Hippocampal formation (tissue), 2 donors: Measurements from ENCODE around the gene PRSS27.
A peak's percentile ranks its signal among the peaks of the same experiment; 100 is the strongest.
"Not testable (repeated sequence)": the region's sequence is repeated elsewhere in the genome, so short reads cannot be mapped to it uniquely, and the experiment has no call there.

Experiments used
- DNase-seq, 2 donors: peaks; one replicate each; lab custom pipeline; 2025; lab: John Stamatoyannopoulos, UW

PRSS27 gene

DNA sequence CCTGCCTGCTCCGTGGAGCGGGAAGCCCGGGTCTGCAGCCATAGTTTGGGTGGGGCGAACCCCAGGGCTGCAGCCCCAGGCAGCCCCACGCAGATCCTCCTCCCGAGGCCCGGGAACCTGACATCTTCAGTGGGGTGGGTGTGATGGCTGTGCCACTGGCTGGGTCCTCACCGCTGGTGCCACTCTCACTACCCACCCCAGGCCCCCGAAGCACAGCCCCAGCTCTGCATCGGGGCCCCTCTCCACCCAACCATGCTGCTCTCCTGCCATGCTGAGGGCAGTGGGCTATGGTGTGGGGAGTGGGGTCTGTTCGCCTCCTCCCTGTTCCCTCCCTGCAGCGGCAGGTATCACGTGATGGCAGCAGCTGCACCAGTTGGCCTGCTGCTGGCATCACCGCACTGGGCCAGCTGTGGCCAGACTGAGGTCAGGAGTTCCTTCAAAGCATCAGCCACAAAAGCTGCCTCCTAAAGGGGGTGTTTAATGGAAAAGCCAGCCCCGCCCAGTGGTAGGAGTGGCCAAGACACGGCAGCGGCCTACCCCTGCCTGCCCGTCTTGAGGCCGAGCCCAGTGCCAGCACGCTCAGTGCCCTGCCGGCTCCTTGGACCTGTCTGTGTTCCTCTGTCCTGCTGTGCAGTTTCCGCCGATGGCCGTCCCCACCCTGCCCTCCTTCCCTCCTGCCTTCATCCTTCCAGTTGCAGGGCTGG, 26.9 kb downstream of the PRSS27 start:
- peak; percentile 61 to 78 for DNase-seq

DNA sequence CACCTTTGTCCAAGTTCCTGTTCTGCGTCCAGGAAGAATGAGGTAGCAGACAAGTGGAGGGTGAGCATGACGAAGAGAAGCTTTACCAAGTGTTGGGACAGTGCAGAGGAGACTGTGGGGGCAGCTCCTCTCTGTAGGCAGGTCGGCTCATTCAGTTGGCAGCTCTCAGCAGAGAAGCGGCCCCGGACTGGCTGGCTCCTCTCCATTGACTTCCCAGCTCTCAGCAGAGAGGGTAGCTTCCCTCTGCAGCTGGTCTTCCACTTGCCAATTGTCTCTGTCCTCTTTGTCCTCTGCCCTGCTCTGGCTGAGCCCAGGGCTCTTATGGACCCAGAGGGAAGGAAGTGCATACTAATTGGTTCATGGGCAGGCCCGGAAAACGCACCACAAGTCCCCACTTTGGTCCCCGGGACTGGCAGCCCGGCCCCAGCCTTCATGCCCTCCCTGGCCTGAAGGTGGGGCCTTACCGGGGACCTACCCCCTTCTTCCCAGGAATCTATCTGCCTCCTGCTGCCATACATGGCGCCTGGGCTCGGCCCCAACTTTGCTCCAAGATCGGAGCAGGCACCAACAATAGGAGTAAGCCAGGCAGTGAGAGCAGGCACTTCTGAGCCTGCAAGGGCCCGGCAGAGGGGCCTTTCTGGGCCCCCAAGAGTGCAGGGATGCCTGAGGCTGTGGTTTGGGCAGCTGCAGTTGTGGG, 27.6 kb downstream of the PRSS27 start:
- DNase-seq, result peak; percentile 77 to 87

DNA sequence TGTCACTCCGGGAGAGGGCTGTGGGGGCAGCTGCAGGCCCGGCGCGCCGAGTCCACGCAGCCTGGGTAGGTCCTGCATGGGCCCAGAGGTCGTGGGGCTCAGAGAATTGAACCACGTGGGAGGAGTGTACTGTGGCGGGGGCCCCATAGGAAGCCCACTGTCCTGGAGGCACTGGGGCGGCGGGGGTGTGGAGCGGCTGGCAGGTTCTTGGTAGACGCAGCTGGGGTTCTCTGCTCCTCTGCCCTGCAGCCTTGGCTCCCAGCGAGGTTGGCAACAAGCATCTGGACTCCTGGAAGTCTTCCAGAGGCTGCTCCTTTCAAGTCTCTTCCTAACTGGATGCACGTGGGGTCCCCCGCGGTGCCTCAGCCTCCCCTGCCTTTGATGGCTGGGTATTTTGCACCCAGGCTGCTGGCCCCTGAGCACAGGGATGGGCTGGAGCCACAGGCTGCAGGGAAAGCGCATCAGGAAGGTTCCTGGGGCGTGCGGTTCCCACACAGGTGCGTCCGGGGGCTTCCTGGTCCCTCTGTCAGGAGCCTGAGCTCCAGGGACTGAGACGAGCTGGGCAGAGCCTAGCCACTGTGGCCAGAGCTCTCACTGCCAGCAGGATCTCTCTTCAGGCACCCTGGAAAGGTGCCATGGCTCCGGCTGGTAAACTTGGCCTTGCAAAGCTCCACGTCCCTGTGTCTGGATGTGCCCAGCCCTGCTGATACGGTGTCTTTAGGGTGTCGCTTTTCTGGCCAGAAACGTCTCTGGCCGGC, 28.4 kb downstream of the PRSS27 start:
- peak in 1 of 2 donors; percentile 61 for DNase-seq

DNA sequence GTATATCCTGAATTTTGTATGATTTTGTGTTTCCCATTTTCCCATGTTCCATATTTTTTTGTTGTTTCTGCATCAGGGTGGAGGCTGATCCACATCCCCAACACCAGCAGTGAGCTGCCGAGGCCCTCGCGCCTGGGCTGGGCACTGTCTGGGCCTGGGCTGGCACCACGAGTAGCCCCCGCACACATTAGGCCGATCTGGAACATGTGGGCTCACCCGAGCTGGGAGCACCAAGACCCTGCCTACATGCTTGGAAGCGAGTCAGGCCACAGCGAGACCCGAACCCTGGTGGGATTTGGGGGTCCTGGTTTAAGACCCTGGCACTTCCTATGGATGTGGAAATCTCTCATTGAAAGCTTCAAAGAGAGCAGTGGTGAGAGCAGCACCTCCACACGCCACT, 29.2 kb downstream of the PRSS27 start:
- no peak for DNase-seq

DNA sequence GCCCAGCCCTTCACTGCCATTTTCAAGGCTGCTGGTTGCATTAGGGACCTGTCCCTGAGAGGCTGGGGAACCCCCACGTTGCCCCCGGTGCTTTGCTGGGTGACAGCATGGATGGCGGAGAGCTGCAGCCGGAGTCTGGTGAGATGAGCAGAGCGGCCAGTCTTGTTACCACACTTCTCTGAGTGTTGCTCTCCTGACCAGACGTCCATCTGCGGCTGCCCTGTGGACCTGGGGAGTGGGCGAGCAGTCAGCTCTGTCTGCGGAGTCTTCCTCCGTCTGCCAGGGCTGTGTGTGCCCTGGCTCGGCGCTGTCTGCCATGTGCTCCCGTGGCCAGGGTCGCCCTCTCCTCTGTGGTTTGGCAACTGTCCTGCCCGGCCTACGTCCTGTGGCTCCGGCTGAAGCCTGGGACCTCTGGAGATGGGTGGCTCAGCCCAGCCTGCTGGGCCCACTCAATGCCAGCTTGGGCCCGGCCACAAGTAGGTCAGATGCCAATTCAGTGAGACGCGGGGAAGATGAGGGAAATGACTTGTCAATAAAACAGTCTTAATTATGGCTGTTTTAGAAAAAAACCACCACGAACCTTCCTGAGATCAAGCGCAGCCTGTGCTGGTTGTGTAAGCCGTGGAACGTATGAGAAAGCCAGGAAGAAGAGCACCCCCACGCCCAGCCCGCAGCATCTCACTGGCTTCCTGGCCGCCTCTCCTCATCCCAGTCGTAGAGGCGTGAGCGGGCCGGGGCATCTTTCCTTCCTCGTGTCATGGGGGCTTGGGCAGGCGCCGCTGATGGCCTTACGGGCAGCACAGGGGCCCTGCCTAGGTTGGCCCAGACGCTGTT, 29.8 kb downstream of the PRSS27 start:
- no peak for DNase-seq

DNA sequence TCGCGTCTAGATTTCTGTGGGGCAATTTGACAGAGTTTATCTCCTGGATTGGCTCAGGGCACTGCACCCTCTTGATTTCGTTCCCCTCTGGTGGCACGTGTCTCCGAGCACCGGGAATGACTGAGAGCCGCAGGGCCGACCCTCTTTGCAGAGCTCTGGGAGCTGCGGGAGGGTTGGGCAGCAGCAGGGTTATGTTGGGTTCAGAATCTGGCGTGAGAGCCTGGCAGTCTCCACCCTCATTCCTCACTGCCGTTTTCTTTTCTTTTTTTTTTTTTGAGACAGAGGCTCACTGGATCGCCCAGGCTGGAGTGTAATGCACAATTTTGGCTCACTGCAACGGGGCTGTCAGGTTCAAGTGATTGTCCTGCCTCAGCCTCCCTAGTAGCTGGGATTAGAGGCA, 30.6 kb downstream of the PRSS27 start:
- not testable (repeated sequence) for DNase-seq

DNA sequence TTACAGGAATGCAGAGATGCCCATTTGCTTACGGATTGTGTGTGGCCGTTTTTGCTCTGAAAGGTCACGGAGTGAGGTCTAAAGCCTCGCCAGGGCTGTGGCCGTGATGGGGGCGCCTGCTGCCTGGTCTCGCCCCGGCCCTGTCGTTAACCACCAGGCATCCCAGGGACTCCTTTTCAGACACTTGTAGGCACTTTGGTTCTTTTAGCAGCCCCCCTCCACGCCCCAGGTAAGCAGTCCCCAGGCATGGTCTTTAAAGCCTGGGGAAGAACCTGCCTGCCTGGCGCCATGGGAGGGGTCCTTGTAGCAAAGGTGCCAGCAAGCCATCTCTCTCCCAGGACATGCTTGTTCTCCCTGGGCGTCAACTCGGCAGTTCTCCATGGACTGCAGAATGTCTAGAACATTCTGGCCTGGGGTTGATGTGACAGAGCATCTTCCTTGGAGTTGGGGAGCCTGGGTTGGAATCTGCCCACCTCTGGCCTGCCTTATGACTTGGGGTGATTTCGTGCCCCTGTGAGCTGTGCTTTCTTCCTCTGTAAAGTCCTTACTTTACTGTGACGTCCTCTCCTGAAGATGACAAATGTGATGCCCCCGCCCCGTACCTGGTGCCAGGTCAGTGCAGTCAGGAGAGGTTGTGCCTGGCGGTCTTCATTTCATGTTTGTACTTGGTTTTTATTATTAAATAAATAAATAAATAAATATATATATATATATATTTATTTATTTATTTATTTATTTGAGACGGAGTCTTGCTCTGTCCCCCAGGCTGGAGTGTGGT, 32.3 kb downstream of the PRSS27 start:
- no peak for DNase-seq

DNA sequence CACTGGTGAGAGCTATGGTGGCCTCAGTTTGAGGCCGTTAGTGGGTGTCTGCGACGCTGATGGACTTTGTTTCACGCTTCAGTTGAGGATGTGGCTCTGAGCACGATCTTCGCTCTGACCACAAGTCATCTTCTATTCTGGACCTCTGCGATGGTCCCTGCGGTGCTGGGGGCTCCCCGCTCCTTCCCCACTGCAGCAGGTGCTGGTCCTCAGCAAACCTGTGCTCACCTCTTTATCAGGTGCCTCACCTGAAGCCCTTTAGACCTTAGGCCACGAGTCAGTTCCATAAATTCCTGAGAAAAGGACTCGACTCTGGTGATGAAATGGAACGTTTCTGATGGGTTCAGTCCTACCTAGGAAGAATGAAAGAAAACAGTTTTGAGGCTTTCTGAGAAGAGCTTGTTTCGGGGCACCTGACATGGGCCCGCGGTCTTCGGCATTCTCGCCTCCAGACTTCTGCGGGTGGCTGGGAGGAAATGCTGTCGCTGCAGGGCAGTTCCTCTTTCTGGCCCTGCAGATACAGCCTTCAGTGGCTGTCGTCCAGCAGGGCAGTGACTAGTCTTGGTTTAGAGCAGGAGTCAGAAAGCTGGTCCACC, 33.0 kb downstream of the PRSS27 start:
- DNase-seq, result peak in 1 of 2 donors; percentile 36

DNA sequence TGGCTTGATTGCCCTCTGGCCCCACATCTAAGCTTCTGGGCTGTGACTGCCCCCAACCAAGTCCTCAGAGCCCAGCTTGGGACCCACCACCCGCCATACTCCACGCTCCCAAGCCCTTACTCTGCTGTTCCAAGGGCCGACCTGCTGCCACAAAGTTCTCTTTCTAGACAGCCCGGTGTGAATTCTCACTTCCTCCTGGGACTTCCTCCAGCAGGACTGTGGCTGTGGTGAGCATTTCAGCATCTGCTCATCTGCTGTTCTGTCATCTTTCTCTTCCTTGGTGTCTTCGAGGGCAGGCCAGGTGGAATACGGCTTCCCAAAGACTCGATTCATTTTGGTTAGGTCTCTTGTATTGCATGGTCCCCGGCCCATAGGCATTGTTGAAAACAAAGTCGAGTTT, 33.9 kb downstream of the PRSS27 start:
- DNase-seq, result not testable (repeated sequence)

DNA sequence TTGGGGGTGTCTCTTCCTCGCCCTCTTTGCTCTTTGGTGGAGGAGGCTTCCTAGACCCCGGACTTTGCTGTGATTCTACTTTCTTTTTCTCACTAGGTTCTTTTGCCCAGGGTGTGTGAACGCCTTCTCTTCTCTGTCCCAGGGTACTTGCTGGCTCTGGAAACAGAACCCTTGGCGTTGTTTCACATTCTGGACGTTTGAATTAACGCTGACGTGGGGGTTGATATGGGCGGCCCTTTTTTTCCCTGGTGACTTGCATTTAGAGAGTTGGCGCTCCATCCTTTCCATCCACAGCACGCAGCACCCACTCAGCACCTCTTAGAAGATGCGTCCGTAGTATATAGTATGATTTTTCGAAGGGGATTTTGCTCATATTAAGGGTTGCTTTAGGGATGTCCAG, 37.0 kb downstream of the PRSS27 start:
- DNase-seq, result not testable (repeated sequence)

DNA sequence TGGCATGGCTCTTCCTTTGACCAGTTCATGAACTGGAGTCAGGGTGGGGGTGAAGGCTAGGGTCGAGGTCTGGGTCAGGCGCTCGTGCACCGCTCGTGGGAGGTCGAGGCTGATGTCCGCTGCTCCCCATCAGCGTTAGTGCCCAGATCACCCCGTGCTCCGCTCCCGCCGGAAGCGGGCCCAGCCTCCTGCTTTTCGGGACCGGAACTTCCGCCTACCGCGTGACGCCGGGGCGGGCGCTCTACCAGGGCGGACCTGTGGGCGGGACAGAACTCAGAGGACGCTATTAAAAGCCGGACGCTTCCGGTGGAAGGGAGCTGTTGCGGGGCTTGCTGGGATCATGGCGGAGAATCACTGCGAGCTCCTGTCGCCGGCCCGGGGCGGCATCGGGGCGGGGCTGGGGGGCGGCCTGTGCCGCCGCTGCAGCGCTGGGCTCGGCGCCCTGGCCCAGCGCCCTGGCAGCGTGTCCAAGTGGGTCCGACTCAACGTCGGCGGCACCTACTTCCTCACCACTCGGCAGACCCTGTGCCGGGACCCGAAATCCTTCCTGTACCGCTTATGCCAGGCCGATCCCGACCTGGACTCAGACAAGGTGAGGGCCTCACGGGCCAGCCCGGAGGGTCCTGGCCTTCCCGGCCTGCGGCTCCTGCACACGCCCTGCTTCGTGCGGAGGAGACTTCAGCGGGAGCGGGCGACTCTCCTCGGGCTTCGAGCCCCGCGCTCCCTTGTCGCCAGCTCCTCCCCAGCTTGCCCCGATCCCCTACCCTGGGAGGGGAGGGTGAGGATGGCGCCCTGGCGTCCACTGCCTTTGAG, 37.6 kb downstream of the PRSS27 start, which contains the start of gene KCTD5:
TSS of gene KCTD5 (plus strand) at position 315 of the 813 bp plus-strand sequence. CDS start at position 341, 26 bp downstream.
- DNase-seq, result peak; percentile 95 to 98

DNA sequence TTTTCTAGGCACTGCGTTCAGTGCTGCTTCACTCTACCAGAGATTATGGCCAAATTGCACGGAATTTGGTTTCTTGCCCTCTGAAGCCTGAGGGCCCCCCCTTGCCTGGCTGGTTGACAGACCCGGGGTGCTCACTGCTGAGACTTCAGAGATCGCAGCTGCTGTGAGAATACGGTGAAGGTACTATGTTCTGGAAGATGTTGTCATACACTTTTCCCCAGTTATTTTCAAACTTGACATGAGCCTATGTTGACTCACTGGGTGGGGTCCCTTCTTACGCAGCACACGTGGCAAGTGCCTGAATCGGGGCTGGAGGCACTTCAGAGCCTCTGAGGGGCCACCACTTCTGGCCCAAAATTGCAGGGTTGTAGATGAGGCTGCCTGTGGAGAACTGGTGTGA, 39.7 kb downstream of the PRSS27 start:
- not testable (repeated sequence) for DNase-seq

DNA sequence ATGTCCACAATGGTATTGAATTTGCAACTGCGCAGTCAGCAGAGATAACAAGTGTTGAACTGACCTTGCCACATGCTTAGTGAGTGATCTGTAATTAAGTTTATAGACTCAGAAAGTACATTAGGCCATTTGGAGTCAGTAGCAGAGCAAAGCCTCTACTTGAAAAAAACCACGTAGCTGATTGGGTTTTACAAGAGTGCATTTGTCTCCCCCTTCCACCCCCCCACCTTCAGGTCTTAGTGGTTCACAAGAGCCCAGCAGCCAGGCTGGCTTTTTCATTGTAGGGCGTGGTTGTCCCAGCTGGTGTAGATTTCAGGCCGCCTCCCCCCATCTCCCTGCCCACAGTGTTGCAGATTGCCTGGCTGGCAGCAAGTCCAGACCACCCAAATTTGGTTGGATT, 40.1 kb downstream of the PRSS27 start:
- DNase-seq, result not testable (repeated sequence)

DNA sequence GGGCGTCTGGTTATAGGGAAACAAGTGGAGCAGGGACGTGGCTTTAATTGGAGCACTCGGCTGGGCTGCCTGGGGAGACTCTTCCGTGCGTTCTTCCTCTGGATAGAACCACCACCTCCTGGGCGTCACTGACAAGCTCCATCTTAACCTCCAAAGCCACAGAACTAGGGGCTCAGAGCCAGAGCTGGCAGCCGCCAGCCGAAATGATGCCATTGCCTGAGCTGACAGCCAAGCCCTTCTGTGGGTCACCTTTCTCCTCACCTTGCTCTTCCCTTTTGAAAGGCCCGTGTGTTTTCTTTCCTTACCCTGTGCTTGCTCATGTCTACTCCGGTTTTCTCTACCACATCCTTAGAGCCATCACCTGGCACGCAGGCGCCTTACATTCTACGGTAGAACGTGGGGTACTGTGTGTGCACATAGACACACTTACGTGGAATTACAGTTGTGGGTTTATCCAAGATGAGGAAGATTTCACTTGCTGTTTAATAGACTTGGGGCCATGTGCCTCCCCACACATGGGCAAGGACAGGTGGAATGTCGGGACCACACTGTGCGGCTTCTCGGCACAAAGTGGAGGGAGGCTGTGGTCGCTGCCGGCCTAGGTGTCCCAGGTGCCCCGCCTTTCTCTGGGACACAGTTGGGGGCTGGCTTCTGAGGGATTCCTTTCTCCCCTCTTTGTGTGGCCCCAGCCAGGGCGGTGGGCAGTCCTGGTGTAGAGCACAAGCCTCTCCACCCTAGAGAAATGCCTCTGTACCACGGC, 41.6 kb downstream of the PRSS27 start:
- DNase-seq, result not testable (repeated sequence)

DNA sequence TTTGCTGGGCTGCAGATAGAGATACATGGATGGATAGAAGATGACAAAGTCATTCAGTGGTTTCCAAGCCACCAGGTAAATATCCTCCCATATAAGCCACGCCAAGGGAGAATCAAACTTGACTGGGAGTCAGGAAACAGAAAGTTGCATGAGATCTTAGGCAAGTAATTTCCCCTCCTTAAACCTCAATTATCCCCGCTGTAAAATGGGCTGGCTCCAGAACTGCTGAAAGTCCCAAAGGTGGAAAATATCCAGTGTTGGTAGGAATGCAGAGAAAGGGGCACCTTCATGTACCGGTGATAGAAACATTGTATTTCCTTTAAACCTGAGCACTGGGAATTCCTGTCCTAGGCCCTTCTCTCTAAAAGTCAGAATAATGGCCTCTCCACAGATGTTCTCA, 43.1 kb downstream of the PRSS27 start:
- not testable (repeated sequence) for DNase-seq

DNA sequence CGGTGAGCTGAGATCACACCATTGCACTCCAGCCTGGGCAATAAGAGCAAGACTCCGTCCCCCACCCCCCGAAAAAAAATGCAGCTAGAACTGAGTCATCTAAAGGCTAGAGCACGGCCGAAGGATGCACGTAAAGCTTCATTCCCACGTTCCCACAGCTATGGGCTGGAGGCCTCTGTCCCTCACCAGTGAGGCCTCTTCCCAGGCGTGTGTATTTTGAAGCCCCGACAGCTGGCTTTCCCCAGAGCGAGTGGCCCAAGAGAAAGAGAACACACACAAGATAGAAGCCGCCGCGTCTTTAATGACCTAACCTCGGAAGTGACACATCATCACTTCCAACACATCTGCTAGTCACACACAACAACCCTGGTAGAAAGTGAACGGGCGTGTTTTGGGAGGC, 44.3 kb downstream of the PRSS27 start:
- no peak for DNase-seq

DNA sequence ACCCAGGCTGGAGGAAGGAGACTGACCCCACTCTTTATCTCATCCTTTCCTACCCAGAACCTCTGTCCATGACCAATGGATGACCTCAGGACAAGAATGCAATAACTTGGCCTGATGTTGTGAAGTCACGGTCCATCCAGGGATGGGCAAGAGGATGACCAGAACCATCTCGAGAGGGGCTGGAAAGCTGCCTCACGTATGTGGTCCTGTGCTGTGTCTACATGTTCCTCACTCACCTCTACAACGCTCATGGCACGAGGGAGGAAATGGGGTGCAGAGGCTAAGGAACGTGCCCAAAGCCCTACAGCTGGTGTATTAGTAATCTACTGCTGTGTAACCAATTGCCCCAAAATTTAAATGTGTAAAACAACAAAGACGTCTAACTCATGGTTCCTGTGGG, 45.0 kb downstream of the PRSS27 start:
- no peak for DNase-seq

DNA sequence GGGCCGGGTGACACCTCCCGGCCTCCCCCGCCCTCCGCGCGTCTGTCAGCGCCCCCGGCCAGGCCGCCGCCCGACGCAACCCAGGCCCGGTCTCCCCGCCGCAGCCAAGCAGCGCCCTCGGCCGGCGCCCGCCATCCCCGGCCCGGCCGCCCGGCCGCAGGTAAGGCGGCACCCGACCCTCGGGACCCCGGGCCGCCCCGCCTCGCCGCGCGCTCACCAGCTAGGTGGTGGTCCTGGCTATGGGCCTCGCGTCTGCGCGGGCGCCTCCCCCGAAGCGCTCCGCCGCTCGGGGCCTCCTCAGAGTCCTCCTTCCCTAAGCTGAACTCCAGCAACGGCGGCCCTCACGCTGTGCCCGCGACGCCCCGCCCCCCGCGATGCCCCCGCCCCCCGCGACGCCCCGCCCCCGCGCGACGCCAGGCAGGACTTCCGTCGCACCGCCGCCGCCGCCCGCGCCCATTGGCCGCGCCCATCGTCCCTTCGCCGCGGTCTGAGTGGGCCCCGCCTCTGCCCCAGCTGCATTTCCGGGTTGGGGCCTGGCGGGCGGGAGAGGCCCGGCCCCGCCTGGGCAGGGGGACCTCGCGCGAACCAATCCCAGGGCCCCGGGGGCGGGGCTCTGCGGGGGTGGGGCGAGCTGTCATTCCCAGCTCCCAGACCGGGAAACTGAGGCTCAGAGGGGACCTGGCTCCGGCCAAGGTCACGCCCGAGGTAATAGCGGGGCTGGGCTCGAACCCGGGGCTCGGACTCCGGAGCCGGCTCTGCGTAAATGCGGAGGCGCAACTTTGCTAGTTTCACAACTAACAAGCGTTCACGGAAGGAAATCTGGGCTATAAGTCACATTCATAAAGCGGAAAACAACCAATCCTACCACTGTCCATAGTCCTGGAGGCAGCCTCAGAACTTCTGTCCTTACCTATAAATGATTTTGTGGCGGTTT, 46.7 kb downstream of the PRSS27 start:
- DNase-seq, result peak; percentile 92 to 96
